RPMI7951 (cell line): ENCODE measurements around the gene TTLL5. TPM values are rescaled to one million over a fixed set of nuclear protein-coding genes. Genes with fewer than 3 reads are reported as not detected.

Experiments
- DNase-seq: peaks from one replicate; pipeline ENCODE4 v3.0.0-alpha.2; 2012; ENCODE audit warnings: low read depth
- total RNA-seq: library from RNA; depleted of rRNA; stranded (reverse); fragments of >200 nt; shearing (Covaris generic); gene quantifications from 2 replicates; pipeline ENCODE4 v1.2.3, GENCODE V29; 2014

The TTLL5 gene
- total RNA-seq, 1 experiment from 2014 or later: 16.2 TPM

DNA sequence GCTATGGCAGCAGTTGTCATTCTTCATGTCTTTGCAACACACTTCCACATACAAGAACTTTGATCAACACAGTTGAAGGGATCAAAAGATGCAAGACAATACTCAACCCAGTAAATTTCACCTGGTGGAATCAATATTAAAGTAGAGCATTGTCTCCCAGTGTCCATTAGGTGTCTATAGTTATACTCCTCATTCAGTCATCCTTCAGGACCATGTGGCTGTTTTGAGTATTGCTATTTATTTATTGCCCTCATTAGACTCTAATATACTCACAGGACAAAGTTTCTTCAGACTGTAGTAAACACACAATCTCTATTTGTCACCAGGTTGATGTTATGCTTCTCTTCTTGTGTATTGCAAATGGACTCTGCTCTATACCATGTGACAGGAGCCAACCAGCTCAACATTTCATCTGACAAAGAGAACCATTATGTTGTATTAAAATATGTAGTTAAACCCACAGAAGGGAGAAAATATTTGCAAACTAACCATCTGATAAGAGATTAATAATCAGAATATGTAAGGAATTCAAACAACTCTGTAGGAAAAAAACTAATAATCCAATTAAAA lies 174.2 kb downstream of the TTLL5 start:
- no peak for DNase-seq

DNA sequence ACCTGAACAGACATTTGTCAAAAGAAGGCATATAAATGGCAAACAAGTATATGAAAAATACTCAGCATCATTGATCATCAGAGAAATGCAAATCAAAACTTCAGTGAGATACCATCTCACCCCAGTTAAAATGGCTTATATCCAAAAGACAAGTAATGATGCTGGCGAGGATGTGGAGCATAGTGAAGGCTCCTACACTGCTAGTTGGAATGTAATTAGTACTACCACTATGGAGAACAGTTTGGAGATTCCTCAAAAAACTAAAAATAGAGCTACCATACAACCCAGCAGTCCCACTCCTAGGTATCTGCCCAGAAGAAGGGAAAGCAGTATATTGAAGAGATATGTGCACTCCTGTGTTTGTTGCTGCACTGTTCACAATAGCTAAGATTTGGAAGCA lies 174.7 kb downstream of the TTLL5 start:
- DNase-seq: no peak

DNA sequence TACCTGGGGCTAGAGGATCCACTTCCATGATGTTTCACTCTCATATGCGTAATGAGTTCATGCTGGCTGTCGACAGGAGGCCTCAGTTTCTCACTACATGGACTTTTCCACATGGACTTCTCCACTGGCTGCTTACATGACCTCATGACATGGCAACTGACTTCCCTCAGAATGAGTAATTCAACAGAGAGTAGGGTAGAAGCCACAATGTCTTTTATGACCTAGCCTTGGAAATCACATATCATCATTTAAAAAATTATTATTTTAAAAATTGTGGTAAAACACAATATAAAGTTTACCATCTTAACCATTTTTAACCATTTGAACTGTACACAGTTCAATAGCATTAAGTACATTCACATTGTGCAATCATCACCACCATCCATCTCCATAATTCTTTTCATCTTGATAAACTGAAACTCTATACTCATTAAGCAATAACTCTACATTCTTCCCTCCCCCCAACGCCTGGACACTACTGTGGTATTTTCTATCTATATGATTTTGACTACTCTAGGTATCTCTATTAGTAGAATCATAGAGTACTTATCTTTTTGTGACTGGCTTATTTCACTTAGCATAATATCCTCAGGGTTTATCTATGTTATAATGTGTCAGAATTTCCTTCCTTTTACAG lies 176.2 kb downstream of the TTLL5 start:
- peak; percentile 6 for DNase-seq

DNA sequence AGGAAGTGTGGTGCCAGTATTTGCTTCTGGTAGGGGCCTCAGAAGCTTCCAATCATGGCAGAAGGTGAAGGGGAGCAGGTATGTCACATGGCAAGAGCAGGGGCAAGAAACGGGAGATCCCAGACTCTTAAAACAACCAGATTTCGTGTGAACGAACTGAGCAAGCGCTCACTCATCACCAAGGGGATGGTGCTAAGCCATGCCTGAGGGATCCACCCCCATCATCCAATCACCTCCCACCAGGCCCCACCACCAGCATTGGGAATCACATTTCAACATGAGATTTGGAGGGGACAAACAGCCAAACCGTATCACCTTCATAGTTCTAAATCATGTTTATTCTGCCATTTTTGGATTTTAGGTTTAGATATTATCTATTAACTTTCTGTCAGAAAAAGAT lies 179.9 kb downstream of the TTLL5 start:
- DNase-seq: no peak

DNA sequence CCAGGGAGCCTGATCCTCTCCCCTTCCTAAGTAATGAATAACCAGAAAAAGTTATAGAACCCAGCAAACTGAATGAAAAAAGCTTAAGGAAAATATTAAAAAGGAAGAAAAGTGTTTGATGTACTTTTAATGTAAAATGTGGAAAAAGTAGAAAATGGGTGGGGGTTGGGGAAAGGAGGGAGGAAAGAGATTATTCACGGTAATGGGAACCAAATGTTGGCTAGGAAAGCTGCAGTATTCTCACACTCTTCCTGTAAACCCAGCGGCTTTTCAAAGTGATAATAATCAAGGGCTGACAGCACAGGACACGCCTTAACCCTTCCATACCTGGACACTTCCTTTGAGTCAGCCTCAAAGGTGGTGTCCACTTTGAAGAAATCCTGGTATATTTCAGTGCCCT lies 181.5 kb downstream of the TTLL5 start:
- no peak for DNase-seq

DNA sequence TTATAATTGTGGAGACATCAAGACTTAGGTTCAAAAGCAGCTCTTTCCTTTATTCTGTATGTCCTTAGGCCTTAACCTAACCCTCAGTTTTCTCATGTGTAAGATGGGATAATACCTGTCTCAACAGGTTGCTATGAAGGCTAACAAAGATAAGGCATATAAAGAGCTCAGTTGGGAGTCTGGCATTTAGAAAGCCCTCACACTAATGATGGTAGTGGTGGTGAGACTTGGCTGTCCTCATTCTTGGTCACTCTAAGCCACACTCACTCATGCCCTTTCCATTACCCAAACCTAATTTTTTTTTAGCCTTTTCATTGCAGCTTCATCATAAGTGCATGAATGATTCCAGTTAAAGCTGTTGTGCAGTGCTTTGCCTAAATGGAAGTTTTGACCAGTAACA lies 183.4 kb downstream of the TTLL5 start:
- no peak for DNase-seq

DNA sequence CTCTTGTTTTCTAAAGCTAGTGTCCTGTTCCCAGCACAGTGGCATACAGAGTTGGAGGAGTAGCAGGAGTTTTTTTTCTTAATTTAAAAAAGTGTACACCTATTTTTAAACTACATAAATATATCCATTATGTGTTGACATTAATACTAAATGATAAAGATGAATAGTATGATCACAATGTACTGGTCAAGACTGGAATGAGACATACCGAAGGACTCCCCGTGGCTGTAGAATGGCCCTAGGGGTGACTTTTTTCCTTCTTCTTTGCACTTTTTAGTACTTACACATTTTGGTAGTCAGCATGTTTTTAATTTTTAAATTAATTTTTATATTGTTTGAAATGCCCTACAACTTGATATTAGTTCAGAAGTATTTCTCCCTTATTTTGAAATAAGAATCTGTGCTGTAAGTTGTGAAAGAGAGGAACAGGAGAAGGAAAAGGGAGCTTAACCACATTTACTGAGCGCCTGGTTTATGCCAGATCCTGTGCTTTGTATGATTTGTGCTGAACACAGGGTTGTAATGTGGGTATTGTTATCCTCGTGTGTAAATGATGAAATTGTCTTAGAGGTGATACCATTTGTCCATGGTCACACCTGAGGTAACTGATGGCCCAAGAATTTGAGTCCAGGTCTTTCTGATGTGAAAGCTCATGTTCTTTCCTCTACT lies 184.2 kb downstream of the TTLL5 start:
- DNase-seq: no peak

DNA sequence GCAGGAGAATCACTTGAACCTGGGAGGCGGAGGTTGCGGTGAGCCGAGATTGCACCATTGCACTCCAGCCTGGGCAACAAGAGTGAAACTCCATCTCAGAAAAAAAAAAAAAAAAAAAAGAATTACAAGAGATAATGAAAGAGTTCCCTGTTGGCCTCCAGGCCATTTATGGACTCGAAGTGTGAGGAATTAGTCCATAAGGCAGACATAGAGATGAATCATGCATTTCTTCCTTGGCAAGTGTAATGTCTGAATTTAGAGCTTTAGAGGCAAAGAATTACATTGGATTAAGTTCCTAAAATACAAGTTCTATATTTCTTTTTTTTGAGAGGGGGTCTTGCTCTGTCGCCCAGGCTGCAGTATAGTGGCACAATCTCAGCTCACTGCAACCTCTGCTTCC lies 185.6 kb downstream of the TTLL5 start:
- DNase-seq: peak; percentile 51

DNA sequence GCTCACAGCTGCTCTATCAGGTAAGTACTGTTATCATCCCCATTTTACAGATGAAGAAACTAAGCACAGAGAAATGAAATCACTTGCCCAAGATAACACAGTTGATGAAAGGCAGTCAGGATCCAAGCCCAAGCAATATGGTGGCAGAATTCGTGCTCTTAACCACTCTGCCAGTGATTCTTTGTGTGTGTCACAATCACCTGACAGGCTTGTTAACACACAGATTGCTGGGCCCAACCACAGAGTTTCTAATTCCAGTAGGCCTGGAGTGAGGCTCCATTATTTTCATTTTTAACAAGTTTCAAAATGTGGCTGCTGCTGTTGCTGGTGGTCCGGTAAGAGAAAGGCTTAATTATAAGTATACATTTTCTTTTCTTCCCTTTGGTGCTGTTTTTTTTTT lies 186.5 kb downstream of the TTLL5 start:
- DNase-seq: no peak

DNA sequence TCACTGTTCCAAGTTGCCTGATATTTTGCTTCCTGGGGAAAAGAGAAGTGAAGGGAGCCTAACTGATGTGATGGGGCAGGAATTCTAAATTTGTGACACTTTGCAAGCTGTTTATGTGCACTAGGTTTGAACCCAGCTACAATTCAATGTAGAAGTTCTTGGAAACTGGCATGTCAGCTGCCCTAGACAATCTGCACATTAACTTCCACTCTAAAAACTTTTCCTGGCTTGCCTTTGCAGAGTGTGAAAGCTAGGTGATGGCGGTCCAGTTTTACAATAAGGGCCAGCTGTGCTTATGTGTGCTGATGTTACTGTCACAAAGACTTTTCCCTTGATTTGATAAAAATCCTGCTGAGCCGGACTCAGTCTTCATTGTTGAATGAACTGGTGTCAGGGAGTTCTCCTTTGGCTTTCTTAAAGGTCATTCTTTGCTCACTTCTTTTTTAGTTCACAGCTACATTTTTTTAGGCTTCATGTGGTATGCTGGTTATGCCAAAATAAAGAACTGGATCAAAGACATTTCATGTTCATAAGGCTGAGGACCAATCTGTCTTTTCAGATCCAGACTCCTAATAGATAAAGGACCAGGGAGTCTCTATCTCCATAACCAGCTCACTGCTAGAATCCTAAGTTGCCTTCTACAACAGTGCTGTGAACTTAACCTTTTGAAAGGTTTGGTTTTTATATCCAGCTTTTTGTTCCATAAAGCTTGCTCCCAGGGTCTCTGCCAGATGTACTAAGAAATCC lies 187.3 kb downstream of the TTLL5 start:
- no peak for DNase-seq

DNA sequence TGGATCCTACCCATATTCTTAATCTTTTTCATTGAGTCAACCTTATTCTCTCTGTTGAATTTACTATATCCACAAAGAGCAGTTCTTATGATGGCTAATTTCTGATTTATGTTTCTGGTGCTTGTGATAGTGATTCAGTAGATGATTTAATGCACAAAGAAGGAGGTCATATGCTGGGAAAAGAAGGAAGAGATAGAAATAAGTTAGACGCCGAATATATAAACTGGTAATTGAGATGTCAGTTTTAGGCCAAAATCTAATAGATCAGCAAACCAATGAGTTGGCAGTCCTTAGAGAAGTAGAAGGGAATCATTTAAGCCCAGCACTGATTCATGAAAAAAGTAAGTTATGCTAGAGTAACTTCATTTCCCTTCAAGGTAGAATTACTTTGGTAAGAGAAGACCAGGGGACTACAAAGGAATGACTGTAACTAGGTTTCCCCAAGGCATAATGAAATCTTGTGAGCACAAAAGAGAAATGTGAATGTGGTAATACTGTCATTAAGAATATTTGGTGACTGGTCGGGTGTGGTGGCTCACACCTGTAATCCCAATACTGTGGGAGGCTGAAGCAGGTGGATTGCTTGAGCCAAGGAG lies 188.4 kb downstream of the TTLL5 start:
- DNase-seq: no peak

DNA sequence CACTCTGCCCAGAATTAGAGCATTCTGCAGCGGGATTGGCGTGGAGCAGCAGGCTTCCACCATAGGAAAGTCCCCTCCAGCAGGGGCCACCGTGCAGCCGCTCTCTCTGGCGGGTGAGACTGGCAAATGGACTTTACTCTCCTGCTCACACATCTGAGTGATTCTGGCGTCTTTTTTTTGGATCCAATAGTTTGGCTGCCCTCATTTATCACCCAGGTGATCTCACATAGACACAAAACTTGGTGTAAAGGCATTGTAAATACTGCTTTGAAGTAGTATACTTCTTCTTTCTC lies 190.5 kb downstream of the TTLL5 start:
- DNase-seq: no peak

DNA sequence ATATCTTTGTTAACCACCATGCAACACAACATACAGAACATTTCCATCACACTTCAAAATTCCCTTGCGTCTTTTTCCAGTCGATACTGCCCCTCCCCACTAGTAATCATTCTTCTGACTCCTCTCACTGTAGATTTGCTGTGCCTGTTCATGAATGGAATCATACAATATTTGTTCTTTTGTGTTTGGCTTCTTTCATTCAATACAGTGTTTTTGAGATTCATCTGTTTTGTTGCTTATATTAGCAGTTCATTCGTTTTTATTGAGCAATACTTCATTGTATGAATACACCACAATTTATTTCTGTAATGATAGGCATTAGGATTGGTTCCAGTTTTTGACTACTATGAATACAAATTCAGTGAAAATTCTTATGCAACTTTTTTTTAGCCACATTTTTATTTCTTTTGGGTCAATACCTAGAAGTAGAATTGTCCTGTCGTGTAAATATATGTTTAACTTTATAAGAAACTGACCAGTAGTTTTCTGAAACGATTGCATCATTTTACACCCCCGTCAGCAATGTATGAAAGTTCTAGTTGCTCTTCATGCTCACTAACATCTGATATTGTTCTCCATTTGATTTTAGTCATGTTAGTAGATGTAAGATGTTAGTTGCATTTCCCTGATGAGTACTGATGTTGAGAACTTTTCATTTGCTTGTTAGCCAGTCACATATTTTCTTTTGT lies 193.2 kb downstream of the TTLL5 start:
- no peak for DNase-seq

DNA sequence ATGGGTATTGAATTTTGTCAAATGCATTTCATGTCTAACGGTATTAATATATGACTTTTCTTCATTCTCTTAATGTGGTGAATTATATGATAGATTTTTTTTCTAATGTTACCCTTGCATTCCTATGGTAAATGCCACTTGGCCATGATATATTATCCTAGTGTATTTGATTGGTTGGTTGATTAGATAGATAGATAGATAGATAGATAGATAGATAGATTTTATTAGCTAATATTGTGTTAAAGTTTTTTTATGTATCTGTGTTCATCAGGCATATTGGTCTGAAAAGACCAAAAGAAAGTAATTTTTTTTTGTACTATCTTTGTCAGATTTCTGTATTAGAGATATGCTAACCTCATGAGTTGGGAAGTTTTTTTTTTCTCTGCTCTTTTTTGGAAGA lies 196.2 kb downstream of the TTLL5 start:
- DNase-seq: no peak

DNA sequence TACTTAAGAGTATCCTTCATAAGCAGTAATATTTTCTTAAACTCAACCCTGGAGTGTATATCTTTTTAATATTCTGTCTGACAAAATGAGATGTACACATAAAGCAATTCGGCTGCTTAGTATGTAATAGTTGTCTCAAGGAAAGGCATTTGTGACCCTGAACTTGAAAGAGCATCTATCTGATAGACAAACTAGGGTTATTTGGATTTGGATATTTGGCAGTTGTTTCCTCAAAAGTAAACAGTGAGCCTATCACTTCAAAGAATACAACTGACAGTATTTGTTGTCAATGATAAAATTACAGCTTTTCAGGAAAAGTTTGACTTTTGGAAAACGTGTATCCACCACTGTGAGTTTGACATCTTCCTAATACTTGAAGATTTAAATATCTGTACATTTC lies 197.3 kb downstream of the TTLL5 start:
- no peak for DNase-seq

DNA sequence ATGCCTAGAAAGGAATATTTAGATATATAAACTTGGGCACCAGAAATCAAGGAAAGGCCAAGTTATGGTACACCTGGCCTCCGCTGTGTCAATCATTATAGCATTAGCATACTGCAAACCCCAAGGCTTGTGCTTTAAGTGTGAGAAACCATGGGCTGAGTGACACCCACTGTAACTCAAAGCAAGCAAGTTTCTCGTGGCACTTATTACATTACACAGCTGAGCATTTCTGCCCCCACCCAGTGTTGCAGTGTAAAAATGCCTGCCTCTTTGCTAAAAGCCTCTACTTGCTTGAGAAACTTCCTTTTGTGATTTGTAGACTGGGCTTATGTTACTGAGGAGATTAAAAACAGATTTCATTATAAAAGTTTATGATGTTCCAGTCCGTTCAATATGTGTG lies 198.7 kb downstream of the TTLL5 start:
- no peak for DNase-seq

DNA sequence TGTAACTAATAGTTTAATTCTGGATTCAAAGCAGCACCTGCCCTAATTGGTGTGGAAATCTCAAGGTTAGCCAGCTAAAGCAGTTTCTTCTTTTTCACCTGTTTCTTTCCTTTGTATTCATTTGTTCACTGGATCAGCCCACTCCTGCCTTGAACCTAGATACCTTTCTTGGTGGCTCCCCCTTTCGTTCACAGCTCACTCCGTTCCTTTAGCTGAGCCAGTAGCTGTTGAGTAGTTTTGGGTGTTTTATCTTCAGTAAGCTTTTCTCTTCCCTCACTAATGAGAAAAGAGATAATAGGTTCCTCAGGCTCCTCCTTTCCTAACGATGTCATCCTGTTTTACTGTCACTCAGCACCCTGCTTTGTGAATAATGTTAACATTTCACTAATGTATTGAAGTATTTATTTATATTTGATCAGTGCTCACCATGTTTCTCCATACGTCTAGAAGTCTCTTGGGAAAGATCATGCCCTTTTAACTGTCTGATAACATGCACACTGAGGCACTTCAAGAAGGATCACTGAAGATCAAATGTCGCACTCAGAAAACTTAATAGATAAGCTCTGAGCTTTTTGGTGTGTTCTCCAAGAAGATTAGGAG lies 199.6 kb downstream of the TTLL5 start:
- no peak for DNase-seq

DNA sequence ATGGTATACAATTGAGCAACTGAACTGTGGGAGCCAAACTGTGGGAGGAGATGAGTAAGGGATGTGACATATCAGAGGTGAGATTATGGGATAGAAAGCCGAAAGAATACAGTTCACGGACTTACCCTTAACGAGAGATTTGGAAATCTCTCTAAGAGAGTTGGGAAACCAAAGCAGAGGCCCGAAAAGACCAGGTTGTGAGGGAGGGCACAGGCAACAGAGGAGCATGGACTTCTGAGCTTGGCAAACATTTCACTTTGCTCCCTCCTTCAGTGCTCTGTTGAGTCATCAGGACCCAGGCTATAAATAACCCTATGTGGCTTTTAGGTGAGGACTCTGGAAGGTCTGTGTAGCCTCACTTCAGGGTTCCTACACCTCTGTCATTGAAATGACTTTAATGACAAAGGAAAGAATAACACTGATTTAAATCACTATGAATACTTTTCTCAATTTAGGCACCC lies 200.1 kb downstream of the TTLL5 start:
- DNase-seq: peak; percentile 70

DNA sequence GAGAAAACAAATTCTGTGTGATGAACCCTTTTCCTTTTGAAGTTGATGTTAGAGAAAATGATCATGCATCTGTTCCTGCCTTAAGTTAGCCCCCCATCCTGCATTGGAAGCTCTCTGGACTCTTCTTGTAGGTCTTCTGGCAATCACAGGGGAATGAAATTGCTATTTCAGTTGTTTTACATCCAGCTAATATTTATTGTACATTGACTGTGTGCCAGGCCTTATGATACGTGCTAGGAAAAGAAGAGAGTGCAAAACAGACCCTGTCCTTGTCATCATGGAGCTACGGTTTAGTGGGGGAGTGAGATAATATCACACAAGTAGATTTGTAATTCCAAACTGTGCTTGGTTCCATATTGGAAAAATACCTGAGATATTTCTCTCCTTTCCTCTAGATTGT lies 202.2 kb downstream of the TTLL5 start:
- DNase-seq: no peak

DNA sequence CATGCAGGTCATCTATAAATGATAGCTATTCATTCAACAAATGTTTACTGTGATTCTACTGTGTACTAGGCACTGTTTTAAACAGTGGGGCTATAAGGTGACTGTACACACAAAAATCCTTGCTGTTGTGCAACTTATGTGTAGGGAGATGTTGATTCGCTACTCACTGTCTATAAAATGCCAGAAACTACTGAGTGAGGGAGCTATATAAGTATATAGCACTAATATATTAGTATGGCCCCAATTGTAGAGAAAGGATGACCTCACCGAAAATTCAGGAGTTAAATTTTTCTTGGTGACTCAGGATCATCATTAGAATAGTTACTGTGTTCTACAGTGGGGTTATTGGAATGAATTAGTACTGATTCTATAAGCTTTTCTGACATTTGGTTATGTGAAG lies 203.3 kb downstream of the TTLL5 start:
- DNase-seq: peak; percentile 36

DNA sequence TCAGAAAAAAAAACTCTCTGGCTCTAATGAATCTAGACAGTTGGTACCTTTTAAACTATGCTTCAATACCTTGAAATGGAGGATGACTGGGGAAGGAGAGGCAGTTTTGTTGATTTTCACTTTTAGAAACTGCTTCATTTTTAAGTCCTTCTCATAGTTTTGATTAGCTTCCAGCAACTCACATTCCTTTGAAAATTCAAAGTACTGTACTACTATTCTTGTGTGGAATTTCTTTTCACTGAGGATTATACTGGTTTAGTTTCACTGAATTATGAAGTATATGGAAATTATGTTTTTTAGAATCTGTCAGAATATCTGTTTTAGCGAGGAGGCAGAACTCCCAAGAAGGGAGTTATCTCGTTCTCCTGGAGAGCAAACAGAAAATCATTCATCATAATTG lies 204.5 kb downstream of the TTLL5 start:
- no peak for DNase-seq

DNA sequence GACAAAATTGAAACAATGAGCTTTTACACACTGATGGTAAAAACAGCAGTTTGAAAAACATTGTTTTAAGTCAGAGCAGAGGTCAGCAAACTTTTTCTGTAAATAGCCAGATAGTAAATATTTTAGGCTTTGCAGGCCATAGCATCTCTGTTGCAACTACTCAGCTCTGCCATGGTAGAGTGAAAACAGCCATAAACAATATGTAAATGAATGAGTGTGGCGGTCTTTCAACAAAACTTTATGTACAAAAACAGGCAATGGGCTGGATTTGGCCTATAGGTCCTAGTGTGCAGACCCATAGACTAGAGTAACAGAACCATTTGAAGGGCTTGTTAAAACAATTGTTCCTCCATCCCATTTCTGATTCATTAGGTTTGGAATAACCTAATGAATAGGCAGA lies 205.9 kb downstream of the TTLL5 start:
- no peak for DNase-seq
